MM.1S (cell line): ENCODE data around the gene NUP37.

ENCODE experiments used
- CTCF ChIP-seq: fragments of 300-600 bp; sonication (generic); IDR thresholded peaks from 2 replicates; pipeline ENCODE4 v1.5.1; 2016; ENCODE audit warnings: antibody characterized with exemption, low read length, mixed read lengths
- EZH2 ChIP-seq: fragments of 300-600 bp; sonication (generic); optimal IDR thresholded peaks from 2 replicates; pipeline ENCODE3; 2017; ENCODE audit warnings: low read depth, mild to moderate bottlenecking, antibody characterized with exemption, low read length, mixed read lengths
- EZH2phosphoT487 ChIP-seq: fragments of 300-600 bp; sonication (generic); IDR thresholded peaks from 2 replicates; pipeline ENCODE4 v1.6.1; 2018; ENCODE audit warnings: antibody characterized with exemption, low read length

GRCh38 chr12:102063069-102063468 lies 56.8 kb downstream of the NUP37 start:
- TF ChIP-seq CTCF: no peak
- TF ChIP-seq EZH2: no peak
- TF ChIP-seq EZH2phosphoT487: no peak
